MM.1S (cell line): ENCODE data around the gene CEACAM4.

Source experiments
- EZH2 ChIP-seq: fragments of 300-600 bp; sonication (generic); optimal IDR thresholded peaks from 2 replicates; pipeline ENCODE3; 2017; ENCODE audit warnings: low read depth, mild to moderate bottlenecking, antibody characterized with exemption, low read length, mixed read lengths
- TF ChIP-seq, protein P1 (sequence below): fragments of 300-600 bp; sonication (generic); IDR thresholded peaks from 2 replicates; pipeline ENCODE4 v1.5.1; 2016; ENCODE audit warnings: antibody characterized with exemption, low read length, mixed read lengths

DNA sequence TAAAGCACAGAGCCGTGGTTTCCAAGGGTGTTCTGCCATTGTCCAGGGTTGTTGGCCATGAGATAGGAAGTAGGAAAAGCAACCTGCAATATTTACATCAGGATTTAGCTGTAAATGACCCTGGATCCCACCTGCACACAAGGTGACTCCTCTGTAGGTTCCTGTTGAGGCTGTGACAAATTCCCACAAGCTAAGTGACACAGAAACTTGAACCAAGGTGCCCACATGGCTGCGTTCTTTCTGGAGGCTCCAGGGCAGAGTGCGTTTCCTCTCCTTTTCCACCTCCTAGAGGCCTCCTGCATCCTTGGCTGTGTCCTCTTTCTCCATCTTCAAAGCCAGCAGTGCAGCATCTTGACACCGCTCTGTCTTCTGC is 39.0 kb downstream of the CEACAM4 start:
- TF ChIP-seq, protein P1, sequence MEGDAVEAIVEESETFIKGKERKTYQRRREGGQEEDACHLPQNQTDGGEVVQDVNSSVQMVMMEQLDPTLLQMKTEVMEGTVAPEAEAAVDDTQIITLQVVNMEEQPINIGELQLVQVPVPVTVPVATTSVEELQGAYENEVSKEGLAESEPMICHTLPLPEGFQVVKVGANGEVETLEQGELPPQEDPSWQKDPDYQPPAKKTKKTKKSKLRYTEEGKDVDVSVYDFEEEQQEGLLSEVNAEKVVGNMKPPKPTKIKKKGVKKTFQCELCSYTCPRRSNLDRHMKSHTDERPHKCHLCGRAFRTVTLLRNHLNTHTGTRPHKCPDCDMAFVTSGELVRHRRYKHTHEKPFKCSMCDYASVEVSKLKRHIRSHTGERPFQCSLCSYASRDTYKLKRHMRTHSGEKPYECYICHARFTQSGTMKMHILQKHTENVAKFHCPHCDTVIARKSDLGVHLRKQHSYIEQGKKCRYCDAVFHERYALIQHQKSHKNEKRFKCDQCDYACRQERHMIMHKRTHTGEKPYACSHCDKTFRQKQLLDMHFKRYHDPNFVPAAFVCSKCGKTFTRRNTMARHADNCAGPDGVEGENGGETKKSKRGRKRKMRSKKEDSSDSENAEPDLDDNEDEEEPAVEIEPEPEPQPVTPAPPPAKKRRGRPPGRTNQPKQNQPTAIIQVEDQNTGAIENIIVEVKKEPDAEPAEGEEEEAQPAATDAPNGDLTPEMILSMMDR = no peak
- no peak for TF ChIP-seq EZH2
